Neural cell (in vitro differentiated cells): ENCODE measurements around the gene DCHS1. TPM values are rescaled to one million over a fixed set of nuclear protein-coding genes. Genes with fewer than 3 reads are reported as not detected.
A peak's percentile ranks its signal among the peaks of the same experiment; 100 is the strongest.

Experiments
- H2AFZ ChIP-seq: fragments of 200-600, 300-800 bp; sonication (generic), shearing (Covaris generic); 2 replicates; pipeline ENCODE4 v1.6.0; 2014; ENCODE audit warnings: low read depth, mild to moderate bottlenecking, antibody characterized with exemption, low read length, moderate library complexity
- H3F3A ChIP-seq: fragments of 200-600 bp; shearing (Covaris generic); 2 replicates; pipeline ENCODE4 v1.6.1; 2016; ENCODE audit warnings: mild to moderate bottlenecking, moderate library complexity, mixed read lengths, antibody characterized with exemption, low read length; ENCODE audit not compliant: insufficient read depth, poor library complexity, severe bottlenecking
- H3K27ac ChIP-seq: fragments of 200-600, 300-800 bp; sonication (generic), shearing (Covaris generic); 2 replicates; pipeline ENCODE4 v1.5.1; 2014; ENCODE audit warnings: mild to moderate bottlenecking, low read length, moderate library complexity
- H3K27me3 ChIP-seq: fragments of 300-800, 200-600 bp; sonication (generic), shearing (Covaris generic); 2 replicates; pipeline ENCODE4 v1.6.0; 2014; ENCODE audit warnings: mild to moderate bottlenecking, low read depth, low read length, moderate library complexity; ENCODE audit not compliant: insufficient read depth
- H3K36me3 ChIP-seq: fragments of 300-800, 200-600 bp; sonication (generic), shearing (Covaris generic); 2 replicates; pipeline ENCODE4 v1.5.1; 2014; ENCODE audit warnings: mild to moderate bottlenecking, antibody characterized with exemption, low read length, moderate library complexity; ENCODE audit not compliant: insufficient read depth
- H3K4me2 ChIP-seq: fragments of 300-800, 200-600 bp; sonication (generic), shearing (Covaris generic); 2 replicates; pipeline ENCODE4 v1.6.0; 2014; ENCODE audit warnings: mild to moderate bottlenecking, low read length
- H3K4me3 ChIP-seq: fragments of 300-800, 200-600 bp; sonication (generic), shearing (Covaris generic); 2 replicates; pipeline ENCODE4 v1.5.1; 2014; ENCODE audit warnings: mild to moderate bottlenecking, low read length, moderate library complexity
- H3K79me2 ChIP-seq: fragments of 200-600 bp; shearing (Covaris generic); replicated peaks from 2 replicates; pipeline ENCODE4 v1.6.0; 2014; ENCODE audit warnings: mild to moderate bottlenecking, low read length, moderate library complexity; ENCODE audit not compliant: insufficient read depth
- H3K9ac ChIP-seq: fragments of 300-800, 200-600 bp; sonication (generic), shearing (Covaris generic); 2 replicates; pipeline ENCODE4 v1.6.1; 2016; ENCODE audit warnings: mild to moderate bottlenecking, low read length, mixed read lengths
- H3K9me2 ChIP-seq: fragments of 200-600 bp; shearing (Covaris generic); 2 replicates; pipeline ENCODE4 v1.6.1; 2016; ENCODE audit warnings: mild to moderate bottlenecking, low read length, mixed read lengths; ENCODE audit not compliant: insufficient read depth
- H3K9me3 ChIP-seq: fragments of 200-600, 300-800 bp; sonication (generic), shearing (Covaris generic); 2 replicates; pipeline ENCODE4 v1.6.1; 2016; ENCODE audit warnings: mild to moderate bottlenecking, mixed run types, low read length, moderate library complexity, mixed read lengths
- H4K20me1 ChIP-seq: fragments of 200-600 bp; shearing (Covaris generic); 2 replicates; pipeline ENCODE4 v1.6.1; 2016; ENCODE audit warnings: mild to moderate bottlenecking, mixed run types; ENCODE audit not compliant: insufficient read depth
- CTCF ChIP-seq: fragments of 450-650 bp; IDR thresholded peaks from 2 replicates; pipeline ENCODE4 v1.5.1; 2014; ENCODE audit warnings: antibody characterized with exemption, mild to moderate bottlenecking, moderate library complexity; ENCODE audit not compliant: poor library complexity, severe bottlenecking
- EP300 ChIP-seq: fragments of 450-650 bp; conservative IDR thresholded peaks from 2 replicates; pipeline ENCODE4 v1.6.1; 2014; ENCODE audit warnings: antibody characterized with exemption, mild to moderate bottlenecking, moderate library complexity; ENCODE audit not compliant: poor library complexity, severe bottlenecking
- EZH2 ChIP-seq: fragments of 200-600, 300-800 bp; shearing (Covaris generic), sonication (generic); IDR thresholded peaks from 2 replicates; pipeline ENCODE4 v1.6.1; 2014; ENCODE audit warnings: antibody characterized with exemption, low read length, borderline replicate concordance, mild to moderate bottlenecking; ENCODE audit not compliant: insufficient read depth, poor library complexity, severe bottlenecking
- MXI1 ChIP-seq: fragments of 450-650 bp; conservative IDR thresholded peaks from 2 replicates; pipeline ENCODE4 v1.6.1; 2014; ENCODE audit warnings: antibody characterized with exemption, mild to moderate bottlenecking; ENCODE audit not compliant: poor library complexity, severe bottlenecking
- POLR2AphosphoS5 ChIP-seq: IDR thresholded peaks from 2 replicates; pipeline ENCODE4 v1.6.1; 2012
- RAD21 ChIP-seq: fragments of 450-650 bp; conservative IDR thresholded peaks from 2 replicates; pipeline ENCODE4 v1.6.1; 2014; ENCODE audit warnings: antibody characterized with exemption, mild to moderate bottlenecking, moderate library complexity
- SMC3 ChIP-seq: fragments of 450-650 bp; conservative IDR thresholded peaks from 2 replicates; pipeline ENCODE4 v1.6.1; 2014; ENCODE audit warnings: antibody characterized with exemption, mild to moderate bottlenecking, moderate library complexity; ENCODE audit not compliant: poor library complexity
- TAF1 ChIP-seq: IDR thresholded peaks from 2 replicates; pipeline ENCODE4 v1.6.1; 2012; ENCODE audit warnings: low read depth
- polyA plus RNA-seq: library from polyadenylated mRNA; depleted of rRNA; stranded (reverse); fragments of >200 nt; gene quantifications from 2 replicates; pipeline ENCODE4 v1.2.3, GENCODE V29; 2014
- TF ChIP-seq, protein P1 (sequence below): IDR thresholded peaks from 2 replicates; pipeline ENCODE4 v1.6.1; 2012; ENCODE audit warnings: borderline replicate concordance

Gene DCHS1
- polyA plus RNA-seq, 1 donor from 2014 or later, result 30.1 TPM

DNA sequence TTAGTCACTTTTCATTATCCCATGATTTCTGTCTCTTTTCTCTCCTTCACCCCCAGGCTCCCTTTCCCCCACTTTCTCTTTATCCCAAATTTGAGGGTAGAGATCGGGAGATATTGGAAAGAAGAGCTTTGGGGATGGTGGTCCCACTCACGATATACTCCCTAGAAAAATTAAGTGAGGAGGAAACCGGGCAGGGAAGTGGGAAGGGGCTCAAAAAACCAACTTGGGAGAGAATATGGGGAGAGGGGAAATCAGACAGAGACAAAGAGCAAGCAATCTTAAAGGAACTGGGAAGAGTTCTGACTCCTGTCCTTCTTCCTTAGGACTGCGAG, 941 bp upstream of the DCHS1 start:
- peaks cover 48% of the 10 kb centered on the region for H3K79me2 ChIP-seq
- no peaks in the 10 kb centered on the region for H3F3A ChIP-seq
- no peaks in the 10 kb centered on the region for H4K20me1 ChIP-seq
- H3K4me2 ChIP-seq, result peak overlapping the region; percentile 68
- H3K9me2 ChIP-seq, result no peaks in the 10 kb centered on the region
- H3K4me3 ChIP-seq, result peak overlapping the region; percentile 66
- H3K9ac ChIP-seq, result peak overlapping the region; percentile 92
- TF ChIP-seq SMC3 (no peak), RAD21 (no peak), POLR2AphosphoS5 (no peak), EP300 (no peak), CTCF (no peak), MXI1 (no peak), TAF1 (no peak), EZH2 (no peak)
- TF ChIP-seq, protein P1, sequence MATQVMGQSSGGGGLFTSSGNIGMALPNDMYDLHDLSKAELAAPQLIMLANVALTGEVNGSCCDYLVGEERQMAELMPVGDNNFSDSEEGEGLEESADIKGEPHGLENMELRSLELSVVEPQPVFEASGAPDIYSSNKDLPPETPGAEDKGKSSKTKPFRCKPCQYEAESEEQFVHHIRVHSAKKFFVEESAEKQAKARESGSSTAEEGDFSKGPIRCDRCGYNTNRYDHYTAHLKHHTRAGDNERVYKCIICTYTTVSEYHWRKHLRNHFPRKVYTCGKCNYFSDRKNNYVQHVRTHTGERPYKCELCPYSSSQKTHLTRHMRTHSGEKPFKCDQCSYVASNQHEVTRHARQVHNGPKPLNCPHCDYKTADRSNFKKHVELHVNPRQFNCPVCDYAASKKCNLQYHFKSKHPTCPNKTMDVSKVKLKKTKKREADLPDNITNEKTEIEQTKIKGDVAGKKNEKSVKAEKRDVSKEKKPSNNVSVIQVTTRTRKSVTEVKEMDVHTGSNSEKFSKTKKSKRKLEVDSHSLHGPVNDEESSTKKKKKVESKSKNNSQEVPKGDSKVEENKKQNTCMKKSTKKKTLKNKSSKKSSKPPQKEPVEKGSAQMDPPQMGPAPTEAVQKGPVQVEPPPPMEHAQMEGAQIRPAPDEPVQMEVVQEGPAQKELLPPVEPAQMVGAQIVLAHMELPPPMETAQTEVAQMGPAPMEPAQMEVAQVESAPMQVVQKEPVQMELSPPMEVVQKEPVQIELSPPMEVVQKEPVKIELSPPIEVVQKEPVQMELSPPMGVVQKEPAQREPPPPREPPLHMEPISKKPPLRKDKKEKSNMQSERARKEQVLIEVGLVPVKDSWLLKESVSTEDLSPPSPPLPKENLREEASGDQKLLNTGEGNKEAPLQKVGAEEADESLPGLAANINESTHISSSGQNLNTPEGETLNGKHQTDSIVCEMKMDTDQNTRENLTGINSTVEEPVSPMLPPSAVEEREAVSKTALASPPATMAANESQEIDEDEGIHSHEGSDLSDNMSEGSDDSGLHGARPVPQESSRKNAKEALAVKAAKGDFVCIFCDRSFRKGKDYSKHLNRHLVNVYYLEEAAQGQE, result no peak
- peak overlapping the region; percentile 91 for H3K27ac ChIP-seq
- no peaks in the 10 kb centered on the region for H3K27me3 ChIP-seq
- H2AFZ ChIP-seq, result peak overlapping the region; percentile 94
- H3K36me3 ChIP-seq, result no peaks in the 10 kb centered on the region
- no peaks in the 10 kb centered on the region for H3K9me3 ChIP-seq

- H3K9me2 ChIP-seq, result no peaks in the 10 kb centered on the region
- no peaks in the 10 kb centered on the region for H3K27me3 ChIP-seq
- H3K4me3 ChIP-seq, result peak overlapping the region; percentile 84
- peaks cover 61% of the 10 kb centered on the region for H3K79me2 ChIP-seq
- no peaks in the 10 kb centered on the region for H3K36me3 ChIP-seq
- peak overlapping the region; percentile 43 for H3K4me2 ChIP-seq
- TF ChIP-seq SMC3, result peak; percentile 30
- TF ChIP-seq EZH2, result no peak
- TF ChIP-seq RAD21, result no peak
- peak; percentile 92 for TF ChIP-seq POLR2AphosphoS5
- TF ChIP-seq, protein P1, result peak; percentile 77
- TF ChIP-seq MXI1, result peak; percentile 72
- TF ChIP-seq TAF1, result peak; percentile 87
- no peak for TF ChIP-seq CTCF
- peak; percentile 47 for TF ChIP-seq EP300
- H3K9ac ChIP-seq, result peak overlapping the region; percentile 97
- no peak overlapping the region for H2AFZ ChIP-seq
- peak overlapping the region; percentile 93 for H3K27ac ChIP-seq
- H3K9me3 ChIP-seq, result no peaks in the 10 kb centered on the region
- no peaks in the 10 kb centered on the region for H3F3A ChIP-seq
- peaks cover 2% of the 10 kb centered on the region for H4K20me1 ChIP-seq
Measured at GRCh38 chr11:6655020-6655789, 404 bp downstream of the DCHS1 start.
